Left forelimb (tissue), 1 donor: ENCODE results near the gene TKFC.

ENCODE experiments used
- DNase-seq: peaks from one replicate; pipeline ENCODE4 v3.0.0-alpha.2; 2018; ENCODE audit warnings: low spot score

The TKFC gene

GRCh38 chr11:61315260-61315659 lies 17.8 kb upstream of the TKFC start:
- no peak for DNase-seq

DNA sequence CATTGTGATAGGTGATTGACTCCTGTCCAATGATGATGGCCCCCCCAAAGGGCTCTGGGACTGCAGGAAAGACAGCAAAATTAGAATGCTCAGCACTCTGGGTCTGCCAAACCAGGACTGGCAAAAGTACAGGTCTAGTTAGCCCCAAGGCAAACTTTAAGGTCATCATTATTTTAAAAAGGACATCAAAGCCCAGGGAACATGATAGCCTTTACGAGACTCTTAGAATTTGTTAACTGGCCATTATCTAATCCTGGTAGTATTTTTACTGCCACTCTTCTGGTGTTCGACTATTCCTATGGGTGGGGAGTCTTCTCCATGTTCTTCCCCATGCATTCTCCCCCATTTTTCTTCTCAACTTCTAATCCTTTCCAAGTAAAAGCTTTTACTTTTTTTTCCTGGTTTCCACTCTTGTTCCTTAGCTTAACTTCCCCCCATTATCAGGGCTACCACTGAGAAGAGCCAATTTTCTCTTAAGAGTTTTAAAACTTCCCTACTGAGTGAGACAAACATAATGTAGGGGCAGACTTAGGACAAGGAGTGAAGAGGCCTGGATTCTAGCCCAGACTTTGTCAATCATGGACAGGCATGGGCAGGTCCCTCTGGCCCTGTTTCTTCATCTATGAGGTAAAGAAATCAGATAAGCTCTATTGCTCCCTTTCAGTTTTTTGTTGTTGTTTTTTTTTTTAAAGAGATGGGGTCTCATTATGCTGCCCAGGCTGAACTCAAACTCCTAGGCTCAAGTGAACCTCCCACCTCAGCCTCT lies 7.2 kb upstream of the TKFC start:
- no peak for DNase-seq

- DNase-seq, result no peak
These were observed 5.4 kb upstream of the TKFC start for GRCh38 chr11:61327669-61328071.

- no peak for DNase-seq
These were observed 4.7 kb upstream of the TKFC start for GRCh38 chr11:61328351-61328750.

DNA sequence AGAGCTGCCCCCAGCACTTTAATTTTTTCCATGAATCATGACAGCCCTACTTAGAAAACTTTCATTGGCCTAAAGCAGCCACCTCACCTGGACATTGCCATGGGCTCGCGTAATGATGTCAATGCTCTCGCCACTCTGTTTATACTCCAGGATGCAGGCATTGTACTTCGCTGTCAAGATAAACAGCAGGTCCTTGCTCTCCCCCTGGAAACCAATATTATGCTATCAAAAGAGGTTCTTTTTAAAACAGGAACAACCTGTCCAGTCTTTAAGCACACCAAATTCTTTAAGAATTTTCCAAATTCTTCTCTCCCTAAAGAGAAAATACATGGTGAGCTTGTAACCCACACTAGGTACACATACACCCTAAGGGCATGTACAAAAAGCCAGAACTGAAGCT lies 3.2 kb upstream of the TKFC start:
- no peak for DNase-seq

DNA sequence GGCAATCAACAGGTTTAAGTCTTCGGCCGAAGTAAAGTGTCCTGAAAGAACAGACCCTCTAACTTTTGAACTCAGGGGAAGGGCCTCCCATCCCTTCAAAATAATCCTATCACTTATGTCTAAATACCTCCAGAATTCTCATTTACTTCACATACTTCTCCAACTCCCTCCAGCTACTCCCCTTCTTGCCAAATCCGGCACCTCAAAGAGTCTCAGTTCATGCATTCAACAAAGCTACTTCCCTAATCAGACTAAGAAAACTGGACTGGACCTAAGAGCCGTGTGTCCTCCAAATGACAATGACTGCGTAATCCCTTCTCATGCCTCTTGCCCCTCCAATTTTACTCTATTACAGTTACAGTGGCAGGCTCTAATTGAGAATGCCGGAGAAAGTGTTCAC lies 1.4 kb upstream of the TKFC start:
- no peak for DNase-seq

DNA sequence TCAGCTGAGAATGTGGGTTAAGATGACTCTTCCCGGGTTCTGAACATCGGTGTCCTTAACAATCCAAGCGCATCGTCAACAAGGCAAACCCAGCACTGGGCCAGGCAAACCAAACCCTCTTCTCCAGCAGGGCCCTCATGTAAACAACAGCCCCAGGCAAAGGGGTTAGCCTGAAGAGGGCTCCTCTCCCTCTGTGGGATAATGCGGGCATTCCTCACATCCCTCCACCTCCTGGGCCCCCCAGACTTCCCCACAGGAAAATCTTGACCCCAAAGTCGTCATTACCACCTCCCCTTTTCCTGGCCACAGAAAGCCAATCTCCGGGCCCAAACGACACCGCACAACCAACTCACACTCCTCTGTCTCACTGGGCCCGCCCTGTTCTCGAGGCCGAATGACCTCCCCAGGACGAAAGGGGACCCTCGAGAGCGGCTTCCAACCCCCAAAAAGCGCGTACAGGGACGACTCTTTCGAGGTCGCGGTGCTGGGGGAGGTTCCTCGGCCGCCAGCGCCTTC lies 689 bp upstream of the TKFC start:
- DNase-seq, result no peak

- no peak for DNase-seq
These were observed 764 bp downstream of the TKFC start for GRCh38 chr11:61333550-61334433.

DNA sequence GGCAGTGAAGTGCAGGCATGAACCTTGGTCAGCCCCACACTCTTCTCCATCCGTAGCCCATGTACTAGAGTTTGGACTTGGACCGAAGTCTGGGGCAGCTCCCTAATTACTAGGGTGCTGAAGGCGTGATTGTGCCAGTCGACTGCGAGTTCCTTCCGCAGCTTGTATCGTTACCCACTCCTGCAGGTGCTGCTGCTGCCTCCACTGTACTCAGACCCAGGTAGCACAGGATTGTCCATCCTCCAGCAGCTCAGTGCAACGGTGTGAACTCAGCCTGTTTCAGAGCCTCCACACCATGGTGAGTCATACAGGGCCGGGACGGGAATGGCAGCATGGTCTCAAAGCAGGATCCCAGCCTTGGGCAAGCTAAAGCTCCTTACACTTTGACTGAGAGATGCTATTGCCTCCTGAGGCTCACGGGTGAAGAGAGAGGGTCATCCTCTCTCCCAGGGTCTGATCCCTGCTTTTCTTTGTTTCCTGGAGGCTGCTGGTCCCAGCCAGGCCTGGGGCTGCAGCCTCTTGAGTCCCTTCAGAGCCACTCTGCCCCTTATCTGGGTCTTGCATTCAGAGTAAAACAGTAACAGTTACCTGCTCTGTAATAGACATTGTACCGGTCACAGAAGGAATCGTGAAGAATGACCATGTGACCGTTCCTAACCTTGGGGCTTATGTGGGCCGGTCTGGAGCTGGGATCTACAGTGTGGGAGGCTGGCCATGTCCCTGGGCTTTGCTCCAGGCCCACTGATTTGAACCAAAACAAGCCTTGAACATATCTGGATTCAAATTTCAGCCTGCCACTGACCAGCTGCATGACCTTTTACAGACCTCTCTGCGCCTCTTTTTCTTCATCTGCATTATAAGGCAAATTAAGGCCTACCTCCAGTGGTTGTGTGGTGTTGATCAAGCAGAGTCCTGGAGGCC lies 1.7 kb downstream of the TKFC start:
- no peak for DNase-seq

DNA sequence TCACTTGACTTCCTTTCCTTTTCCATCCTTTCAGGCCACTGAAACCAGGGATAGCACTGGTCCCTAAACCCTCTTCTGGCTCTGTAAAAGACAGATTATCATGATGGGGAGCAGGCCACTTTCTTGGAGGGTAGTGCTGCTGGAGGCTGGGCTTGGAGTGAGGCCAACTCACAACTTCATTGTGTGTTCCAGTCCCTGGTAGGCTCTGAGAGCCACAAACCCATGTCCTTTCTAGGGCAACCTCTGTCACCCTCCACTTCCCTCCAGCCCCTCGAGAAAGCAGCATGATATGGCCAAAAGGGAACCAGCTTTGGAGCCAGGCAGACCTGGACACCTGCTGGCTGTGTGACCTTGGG lies 2.3 kb downstream of the TKFC start:
- DNase-seq, result no peak

GRCh38 chr11:61336171-61336935 lies 3.3 kb downstream of the TKFC start:
- DNase-seq, result peak; percentile 86

- DNase-seq, result no peak
These were observed 4.9 kb downstream of the TKFC start for GRCh38 chr11:61337706-61338470.

- DNase-seq, result no peak
These were observed 5.9 kb downstream of the TKFC start for GRCh38 chr11:61338783-61339489.

GRCh38 chr11:61339490-61339878 lies 6.5 kb downstream of the TKFC start:
- DNase-seq, result no peak

- DNase-seq, result no peak
These were observed 8.0 kb downstream of the TKFC start for GRCh38 chr11:61340979-61341378.

DNA sequence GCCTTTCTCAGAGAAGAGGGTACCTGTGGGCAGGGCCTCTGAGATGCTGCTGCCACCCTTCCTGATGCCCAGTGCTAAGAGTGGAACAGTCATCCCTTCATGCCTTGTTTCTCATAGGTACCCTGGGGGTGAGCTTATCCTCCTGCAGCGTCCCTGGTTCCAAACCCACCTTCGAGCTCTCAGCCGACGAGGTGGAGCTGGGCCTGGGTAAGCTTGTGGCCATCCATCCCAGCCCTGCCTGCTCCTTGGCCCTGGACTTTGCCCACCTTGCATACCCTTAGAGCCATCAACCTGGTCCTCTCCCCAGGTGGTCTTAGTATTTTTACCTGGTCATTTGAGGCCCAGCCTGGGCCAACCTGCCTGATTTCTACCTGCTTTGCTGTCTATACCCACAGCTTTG lies 8.7 kb downstream of the TKFC start:
- DNase-seq, result no peak

- DNase-seq, result no peak
These were observed 9.3 kb downstream of the TKFC start for GRCh38 chr11:61342207-61342803.

DNA sequence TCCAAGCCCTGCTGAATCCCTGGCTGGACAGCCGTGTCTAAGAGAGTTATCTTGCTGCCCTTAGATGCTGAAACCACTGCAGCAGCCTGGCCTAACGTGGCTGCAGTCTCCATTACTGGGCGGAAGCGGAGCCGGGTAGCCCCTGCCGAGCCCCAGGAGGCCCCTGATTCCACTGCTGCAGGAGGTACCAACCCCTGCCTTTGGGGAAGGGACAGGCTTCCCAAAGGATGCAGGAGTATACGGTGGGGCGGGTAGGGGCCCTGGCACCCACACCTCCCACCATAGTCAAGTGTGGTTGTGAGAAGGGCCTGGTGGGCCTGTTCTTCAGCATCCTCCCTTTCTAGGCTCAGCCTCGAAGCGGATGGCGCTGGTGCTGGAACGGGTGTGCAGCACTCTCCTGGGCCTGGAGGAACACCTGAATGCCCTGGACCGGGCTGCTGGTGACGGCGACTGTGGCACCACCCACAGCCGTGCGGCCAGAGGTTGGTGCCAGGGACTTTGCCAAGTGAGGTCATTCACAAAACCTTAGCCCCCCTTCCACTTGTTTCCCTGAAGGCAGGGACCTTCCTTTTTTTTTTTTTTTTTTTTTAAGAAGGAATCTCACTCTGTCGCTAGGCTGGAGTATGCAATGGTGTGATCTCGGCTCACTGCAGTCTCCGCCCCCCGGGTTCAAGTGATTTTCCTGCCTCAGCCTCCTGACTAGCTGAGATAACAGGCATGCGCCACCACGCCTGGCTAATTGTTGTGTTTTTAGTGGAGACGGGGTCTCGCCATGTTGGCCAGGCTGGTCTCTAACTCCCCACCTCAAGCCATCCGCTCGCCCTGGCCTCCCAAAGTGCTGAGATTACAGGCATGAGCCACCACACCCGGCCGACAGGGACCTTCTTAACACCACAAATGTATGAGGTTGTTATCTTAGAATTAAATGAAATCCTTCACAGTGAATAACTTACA lies 11.0 kb downstream of the TKFC start:
- no peak for DNase-seq
